GM12801 (cell line): ENCODE data around the gene MTCH1.

Experiments used
- TF ChIP-seq, protein P1 (sequence below): IDR thresholded peaks from one replicate; pipeline ENCODE4 v1.5.1; 2011; ENCODE audit warnings: control low read depth; ENCODE audit not compliant: insufficient read length; ENCODE audit errors: extremely low read depth

Gene MTCH1

DNA sequence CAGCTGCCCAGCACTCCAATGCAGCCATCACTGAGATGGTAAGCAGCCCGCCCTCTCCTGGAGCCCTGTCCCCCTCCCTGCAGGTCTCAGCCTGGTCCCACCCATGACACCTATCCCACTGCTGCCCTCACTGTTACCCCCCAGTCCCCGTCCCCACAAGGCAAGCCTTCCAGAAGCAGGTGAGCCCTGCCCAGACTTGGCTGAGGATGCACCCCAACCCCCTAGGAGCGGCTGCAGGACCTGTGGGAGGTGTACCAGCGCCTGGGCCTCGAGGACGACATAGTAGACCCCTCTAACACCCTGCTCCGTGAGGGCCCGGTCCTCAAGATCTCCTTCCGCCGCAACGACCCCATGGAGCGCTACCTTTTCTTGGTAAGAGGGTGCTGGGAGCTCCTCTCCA, 28.7 kb upstream of the MTCH1 start:
- TF ChIP-seq, protein P1, sequence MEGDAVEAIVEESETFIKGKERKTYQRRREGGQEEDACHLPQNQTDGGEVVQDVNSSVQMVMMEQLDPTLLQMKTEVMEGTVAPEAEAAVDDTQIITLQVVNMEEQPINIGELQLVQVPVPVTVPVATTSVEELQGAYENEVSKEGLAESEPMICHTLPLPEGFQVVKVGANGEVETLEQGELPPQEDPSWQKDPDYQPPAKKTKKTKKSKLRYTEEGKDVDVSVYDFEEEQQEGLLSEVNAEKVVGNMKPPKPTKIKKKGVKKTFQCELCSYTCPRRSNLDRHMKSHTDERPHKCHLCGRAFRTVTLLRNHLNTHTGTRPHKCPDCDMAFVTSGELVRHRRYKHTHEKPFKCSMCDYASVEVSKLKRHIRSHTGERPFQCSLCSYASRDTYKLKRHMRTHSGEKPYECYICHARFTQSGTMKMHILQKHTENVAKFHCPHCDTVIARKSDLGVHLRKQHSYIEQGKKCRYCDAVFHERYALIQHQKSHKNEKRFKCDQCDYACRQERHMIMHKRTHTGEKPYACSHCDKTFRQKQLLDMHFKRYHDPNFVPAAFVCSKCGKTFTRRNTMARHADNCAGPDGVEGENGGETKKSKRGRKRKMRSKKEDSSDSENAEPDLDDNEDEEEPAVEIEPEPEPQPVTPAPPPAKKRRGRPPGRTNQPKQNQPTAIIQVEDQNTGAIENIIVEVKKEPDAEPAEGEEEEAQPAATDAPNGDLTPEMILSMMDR, result no peak

DNA sequence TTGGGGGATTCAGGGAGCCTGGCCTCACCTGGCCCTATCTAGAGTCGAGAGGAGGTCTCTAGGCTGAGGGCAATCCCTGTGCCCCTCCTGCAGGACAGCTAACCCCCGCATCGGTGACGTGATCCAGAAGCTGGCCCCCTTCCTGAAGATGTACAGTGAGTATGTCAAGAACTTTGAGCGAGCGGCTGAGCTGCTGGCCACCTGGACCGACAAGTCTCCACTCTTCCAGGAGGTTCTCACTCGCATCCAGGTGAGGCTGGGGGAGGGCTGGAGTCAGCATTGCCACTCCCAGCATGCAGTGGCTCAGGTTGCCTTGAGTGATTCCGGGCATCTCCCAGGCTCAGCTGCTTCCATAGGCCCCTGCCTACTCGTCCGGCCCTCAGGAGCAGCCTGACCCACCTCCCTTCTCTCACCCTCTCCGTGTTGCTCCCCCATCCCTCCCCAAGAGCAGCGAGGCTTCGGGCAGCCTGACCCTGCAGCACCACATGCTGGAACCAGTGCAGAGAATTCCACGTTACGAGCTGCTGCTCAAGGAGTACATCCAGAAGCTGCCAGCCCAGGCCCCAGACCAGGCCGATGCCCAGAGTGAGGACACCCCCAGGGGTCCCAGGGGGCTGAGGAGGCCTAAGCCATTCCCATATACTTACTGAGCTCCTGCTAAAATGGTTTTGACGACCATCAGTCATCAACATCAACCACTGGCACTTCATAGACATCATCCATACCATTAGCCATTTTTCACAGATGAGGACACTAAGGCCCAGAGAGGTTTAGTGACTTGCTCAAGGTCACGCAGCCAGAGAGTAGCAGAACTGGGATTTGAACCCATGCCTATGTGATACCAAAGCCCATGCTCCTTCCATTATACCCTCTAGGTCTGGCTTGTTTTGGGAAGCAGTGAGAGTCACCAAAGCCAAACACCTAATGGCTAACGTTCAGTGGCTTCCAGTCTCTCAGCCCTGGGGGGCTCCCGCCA, 27.8 kb upstream of the MTCH1 start:
- TF ChIP-seq, protein P1, result no peak

DNA sequence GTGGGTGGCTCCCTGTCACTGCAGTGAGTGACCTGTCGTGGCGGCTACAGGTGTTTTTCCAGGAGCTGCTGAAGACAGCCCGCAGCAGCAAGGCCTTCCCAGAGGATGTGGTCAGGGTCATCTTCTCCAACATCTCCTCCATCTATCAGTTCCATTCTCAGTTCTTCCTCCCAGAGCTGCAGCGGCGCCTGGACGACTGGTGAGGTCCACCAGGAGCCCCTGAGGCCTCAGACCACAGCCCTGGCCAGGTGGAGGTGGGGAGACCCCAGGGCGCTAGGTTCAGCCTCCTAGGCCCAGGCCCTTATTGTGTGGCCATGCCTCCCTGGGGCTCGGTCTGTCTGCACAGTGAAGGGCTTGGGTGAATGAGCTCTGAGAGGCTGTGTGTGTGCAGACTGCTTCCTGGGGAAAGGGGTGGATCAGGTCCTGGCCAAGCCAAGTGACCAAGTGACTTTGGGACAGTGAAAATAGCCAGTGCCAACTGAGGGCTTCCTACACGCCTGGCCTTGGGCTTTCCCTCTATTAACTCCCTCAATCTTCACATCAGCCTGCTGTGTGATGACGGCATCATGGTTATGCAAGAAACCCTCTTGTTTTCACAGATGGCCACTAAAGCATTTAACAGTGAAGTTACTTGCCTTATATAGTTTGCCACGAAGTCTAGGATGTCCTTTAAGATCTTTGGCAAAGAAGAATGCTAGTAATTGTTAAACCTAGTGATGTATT, 25.8 kb upstream of the MTCH1 start:
- TF ChIP-seq, protein P1, result no peak

DNA sequence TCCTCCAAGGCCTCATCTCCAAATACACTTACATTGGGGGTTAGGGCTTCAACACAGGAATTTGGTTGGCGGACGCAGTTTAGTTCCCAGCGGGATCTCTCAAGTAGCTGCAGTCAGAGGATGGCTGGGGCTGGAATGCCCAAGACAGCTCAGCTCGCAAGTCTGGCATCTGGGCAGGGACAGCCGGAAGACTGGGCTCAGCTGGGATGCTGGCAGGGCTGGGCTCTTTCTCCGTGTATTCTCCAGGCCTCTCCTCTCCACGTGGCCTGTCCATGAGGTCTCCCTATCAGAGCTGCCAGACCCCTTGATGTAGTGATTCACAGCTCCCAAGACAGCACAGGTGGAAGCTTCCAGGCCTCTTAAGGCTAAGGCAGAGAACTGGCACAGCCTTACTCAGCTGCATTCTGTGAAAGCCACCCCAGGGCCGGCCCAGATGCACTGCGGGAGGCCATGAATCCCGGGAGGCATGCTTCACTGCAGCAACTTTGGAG, 24.5 kb upstream of the MTCH1 start:
- TF ChIP-seq, protein P1, result no peak

DNA sequence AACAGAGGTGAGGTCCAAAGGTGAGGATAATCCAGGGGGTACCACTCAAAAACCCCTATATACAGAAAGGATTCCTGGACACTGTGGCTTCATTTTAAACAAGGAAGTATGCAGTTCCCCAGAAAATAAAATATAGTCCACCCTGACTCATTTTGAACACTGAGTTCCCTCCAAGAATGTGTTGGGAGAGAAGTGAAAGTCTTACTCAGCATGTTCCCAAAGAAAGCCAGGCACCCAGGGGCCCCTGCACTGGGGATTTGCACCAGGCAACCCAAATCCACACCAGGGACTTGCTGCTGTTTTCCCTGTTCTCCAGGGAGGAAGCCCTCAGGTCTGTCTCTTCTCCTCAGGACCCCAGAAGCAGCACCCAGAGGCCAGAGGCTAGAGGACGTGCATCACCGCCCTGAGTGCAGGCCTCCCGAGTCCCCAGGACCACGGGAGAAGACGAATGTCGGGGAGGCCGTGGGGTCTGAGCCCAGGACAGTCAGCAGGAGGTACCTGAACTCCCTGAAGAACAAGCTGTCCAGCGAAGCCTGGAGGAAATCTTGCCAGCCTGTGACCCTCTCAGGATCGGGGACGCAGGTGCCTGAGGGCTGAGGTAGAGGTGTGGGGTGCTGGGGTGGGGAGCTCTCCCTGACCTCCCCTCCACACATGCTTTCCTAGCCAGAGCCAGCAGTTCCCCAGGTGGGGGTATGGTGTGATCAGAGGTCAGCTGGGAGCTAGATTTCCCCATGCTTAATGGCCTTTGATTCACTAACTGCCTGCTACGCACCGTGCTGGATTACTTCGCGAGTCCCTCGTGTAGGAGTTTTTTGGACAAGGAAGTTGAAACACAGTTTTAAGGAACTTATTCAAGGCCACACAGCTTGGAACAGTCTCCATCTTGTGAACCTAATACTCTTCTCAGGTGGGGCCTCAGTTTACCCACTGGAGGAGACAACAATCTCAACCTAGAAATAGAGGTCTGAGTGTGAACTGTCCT, 22.8 kb upstream of the MTCH1 start:
- TF ChIP-seq, protein P1, result no peak

DNA sequence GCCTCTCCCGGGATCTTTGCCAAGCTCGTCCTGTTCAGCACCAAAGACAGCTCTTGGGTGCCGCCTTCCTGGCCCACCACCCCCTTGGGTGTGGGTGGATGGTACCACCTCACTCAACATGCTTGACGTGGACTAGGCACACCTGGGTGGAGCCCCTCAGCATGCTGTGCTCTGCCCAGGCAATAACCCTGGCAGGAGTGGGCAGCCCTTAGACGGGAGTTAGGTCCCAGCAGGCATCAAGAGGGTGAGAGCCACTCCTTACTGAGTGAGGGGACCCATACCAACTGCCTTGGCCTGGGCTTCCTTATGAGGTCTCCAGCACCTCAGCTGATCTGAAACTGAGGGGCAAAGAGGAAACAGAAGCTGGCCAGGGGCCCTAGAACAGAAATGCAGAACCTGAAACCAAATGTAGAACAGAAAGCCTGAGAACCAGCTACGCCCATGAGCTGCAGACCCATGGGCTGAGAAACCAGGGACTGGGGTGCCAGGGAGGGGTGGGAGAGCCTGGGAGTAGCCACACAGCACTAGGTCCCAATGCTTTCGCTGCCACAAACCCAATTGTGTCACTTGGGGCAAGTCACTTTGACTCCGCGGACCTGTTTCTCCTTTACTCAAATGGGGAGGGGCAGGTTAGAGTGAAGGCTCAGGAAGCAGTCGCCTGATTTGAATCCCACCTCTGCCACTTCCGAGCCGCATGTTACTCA, 21.5 kb upstream of the MTCH1 start:
- TF ChIP-seq, protein P1, result no peak
